HG03571 (cell line): ENCODE results near the gene CCDC6.
"Not testable (repeated sequence)": the region's sequence is repeated elsewhere in the genome, so short reads cannot be mapped to it uniquely, and the experiment has no call there.

Experiments
- ATAC-seq: cut with Tn5 transposase; IDR thresholded peaks from one replicate; pipeline ENCODE4 v1.9.1; 2021; ENCODE audit not compliant: unreplicated experiment

Gene CCDC6

GRCh38 chr10:59906417-59907202 is at the start of gene CCDC6:
Gene CCDC6, minus strand, starts transcription at chr10:59906556. Its CDS starts 132 bp downstream, at chr10:59906424.
- ATAC-seq, result peak; percentile 79

- ATAC-seq, result no peak
Observed at GRCh38 chr10:59954296-59954695, 47.9 kb upstream of the CCDC6 start.

GRCh38 chr10:59953711-59954110 is 47.4 kb upstream of the CCDC6 start:
- ATAC-seq, result not testable (repeated sequence)

- ATAC-seq, result no peak
Observed at GRCh38 chr10:59950105-59950504, 43.7 kb upstream of the CCDC6 start.

GRCh38 chr10:59949608-59950007 is 43.3 kb upstream of the CCDC6 start:
- no peak for ATAC-seq

GRCh38 chr10:59945991-59946390 is 39.6 kb upstream of the CCDC6 start:
- ATAC-seq, result no peak

GRCh38 chr10:59945590-59945989 is 39.2 kb upstream of the CCDC6 start:
- ATAC-seq, result no peak

- ATAC-seq, result no peak
Observed at GRCh38 chr10:59944339-59944935, 38.1 kb upstream of the CCDC6 start.

- ATAC-seq, result no peak
Observed at GRCh38 chr10:59942556-59942955, 36.2 kb upstream of the CCDC6 start.

- ATAC-seq, result no peak
Observed at GRCh38 chr10:59937720-59938119, 31.4 kb upstream of the CCDC6 start.

GRCh38 chr10:59934701-59935100 is 28.3 kb upstream of the CCDC6 start:
- no peak for ATAC-seq

GRCh38 chr10:59930788-59931521 is 24.6 kb upstream of the CCDC6 start:
- ATAC-seq, result not testable (repeated sequence)

GRCh38 chr10:59926086-59926485 is 19.7 kb upstream of the CCDC6 start:
- no peak for ATAC-seq

GRCh38 chr10:59922907-59923306 is 16.6 kb upstream of the CCDC6 start:
- no peak for ATAC-seq

GRCh38 chr10:59917922-59918321 is 11.6 kb upstream of the CCDC6 start:
- ATAC-seq, result no peak

GRCh38 chr10:59913547-59914237 is 7.3 kb upstream of the CCDC6 start:
- no peak for ATAC-seq

GRCh38 chr10:59910867-59911266 is 4.5 kb upstream of the CCDC6 start:
- no peak for ATAC-seq

GRCh38 chr10:59909815-59910214 is 3.5 kb upstream of the CCDC6 start:
- ATAC-seq, result no peak

- no peak for ATAC-seq
Observed at GRCh38 chr10:59908808-59909143, 2.4 kb upstream of the CCDC6 start.

GRCh38 chr10:59907918-59908807 is 1.8 kb upstream of the CCDC6 start:
- peak; percentile 20 for ATAC-seq
